ENCODE measurements around the gene ZBTB7B. TPM values are rescaled to one million over a fixed set of nuclear protein-coding genes. Genes with fewer than 3 reads are reported as not detected.
A peak's percentile ranks its signal among the peaks of the same experiment; 100 is the strongest.

The ZBTB7B gene
- total and polyA plus RNA-seq, 9 of the 15 experiments (the other 6 are each of a cell fraction or from before 2014, with no cell fraction given) = 0.04 to 46.5 (median 15.2) TPM

DNA sequence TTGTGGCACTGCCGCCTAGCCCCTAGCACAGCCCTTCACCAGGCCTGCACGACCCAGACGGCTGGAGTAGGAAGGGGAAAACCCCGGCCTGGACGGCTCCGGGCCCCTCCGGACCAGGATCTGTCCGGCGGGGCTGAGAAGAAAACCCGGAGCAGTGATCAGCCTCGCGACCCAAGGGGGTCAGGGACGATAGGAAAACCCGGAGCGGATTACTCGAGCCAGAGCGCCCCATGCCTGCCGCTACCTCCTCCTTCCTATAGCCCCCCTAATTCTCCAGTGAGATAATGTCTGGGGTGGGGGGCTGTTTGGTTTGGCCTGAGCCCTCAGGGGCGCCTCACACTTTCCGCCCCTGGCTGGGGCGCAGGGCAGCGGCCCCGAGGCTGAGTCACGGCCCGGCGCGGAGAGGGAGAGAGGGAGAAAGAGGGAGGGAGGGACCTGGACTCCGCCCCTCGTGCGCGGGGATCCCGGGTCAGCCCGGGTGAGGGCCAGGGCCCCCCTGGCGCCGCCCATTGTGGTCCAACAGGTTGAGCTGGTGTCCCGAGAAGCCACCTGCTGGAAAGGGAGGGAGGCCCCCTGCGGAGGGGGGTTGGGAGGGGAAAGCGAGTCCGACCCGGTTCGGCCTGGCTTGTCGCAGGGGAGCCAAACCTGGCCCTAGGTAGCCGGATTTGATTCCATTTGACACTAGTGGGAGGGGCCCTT is 1.7 kb upstream of the ZBTB7B start (continued):
- no peak; the same call in 1 of the 2 replicates for TF ChIP-seq GTF2F1 (IDR thresholded peaks at IDR 0.05; ENCODE audit: low read depth, low read length)
- no peak for TF ChIP-seq IRF2 (CRISPR knock-in tag; IDR thresholded peaks at IDR 0.05)
- TF ChIP-seq ZNF436 (CRISPR knock-in tag; IDR thresholded peaks at IDR 0.05) = 0 out of 2 replicates have a peak, but pooled peaks have one; percentile 23
- no peak for TF ChIP-seq SMAD2 (IDR thresholded peaks at IDR 0.05; ENCODE audit: low read depth, low read length)
- peak; percentile 73 for TF ChIP-seq HNRNPL (IDR thresholded peaks at IDR 0.05; ENCODE audit: low read depth, low read length)
- no peak for TF ChIP-seq ZNF282 (CRISPR knock-in tag; IDR thresholded peaks at IDR 0.05)
- TF ChIP-seq, protein P1, sequence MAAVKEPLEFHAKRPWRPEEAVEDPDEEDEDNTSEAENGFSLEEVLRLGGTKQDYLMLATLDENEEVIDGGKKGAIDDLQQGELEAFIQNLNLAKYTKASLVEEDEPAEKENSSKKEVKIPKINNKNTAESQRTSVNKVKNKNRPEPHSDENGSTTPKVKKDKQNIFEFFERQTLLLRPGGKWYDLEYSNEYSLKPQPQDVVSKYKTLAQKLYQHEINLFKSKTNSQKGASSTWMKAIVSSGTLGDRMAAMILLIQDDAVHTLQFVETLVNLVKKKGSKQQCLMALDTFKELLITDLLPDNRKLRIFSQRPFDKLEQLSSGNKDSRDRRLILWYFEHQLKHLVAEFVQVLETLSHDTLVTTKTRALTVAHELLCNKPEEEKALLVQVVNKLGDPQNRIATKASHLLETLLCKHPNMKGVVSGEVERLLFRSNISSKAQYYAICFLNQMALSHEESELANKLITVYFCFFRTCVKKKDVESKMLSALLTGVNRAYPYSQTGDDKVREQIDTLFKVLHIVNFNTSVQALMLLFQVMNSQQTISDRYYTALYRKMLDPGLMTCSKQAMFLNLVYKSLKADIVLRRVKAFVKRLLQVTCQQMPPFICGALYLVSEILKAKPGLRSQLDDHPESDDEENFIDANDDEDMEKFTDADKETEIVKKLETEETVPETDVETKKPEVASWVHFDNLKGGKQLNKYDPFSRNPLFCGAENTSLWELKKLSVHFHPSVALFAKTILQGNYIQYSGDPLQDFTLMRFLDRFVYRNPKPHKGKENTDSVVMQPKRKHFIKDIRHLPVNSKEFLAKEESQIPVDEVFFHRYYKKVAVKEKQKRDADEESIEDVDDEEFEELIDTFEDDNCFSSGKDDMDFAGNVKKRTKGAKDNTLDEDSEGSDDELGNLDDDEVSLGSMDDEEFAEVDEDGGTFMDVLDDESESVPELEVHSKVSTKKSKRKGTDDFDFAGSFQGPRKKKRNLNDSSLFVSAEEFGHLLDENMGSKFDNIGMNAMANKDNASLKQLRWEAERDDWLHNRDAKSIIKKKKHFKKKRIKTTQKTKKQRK (IDR thresholded peaks at IDR 0.05; ENCODE audit: borderline replicate concordance, low read depth, low read length) = no peak
- no peak for TF ChIP-seq NFIX (CRISPR knock-in tag; IDR thresholded peaks at IDR 0.05; ENCODE audit: low read depth)
- peak; percentile 22 to 86; a peak in 3 of 4 replicates for TF ChIP-seq UBTF (IDR thresholded peaks at IDR 0.05; ENCODE audit: borderline replicate concordance in 1 of 2, low read depth in 2 of 2, low read length in 2 of 2)
- TF ChIP-seq ILK (tag; IDR thresholded peaks at IDR 0.05; ENCODE audit: borderline replicate concordance, low read depth) = no peak
- TF ChIP-seq MAFG (tag; conservative IDR thresholded peaks at IDR 0.05) = peak; percentile 86
- TF ChIP-seq PTBP1 (IDR thresholded peaks at IDR 0.05; ENCODE audit: low read depth, low read length) = 0 out of 2 replicates have a peak, but pooled peaks have one; percentile 44
- no peak for TF ChIP-seq GATA2 (CRISPR knock-in tag; IDR thresholded peaks at IDR 0.05)
- TF ChIP-seq ARID4B (CRISPR knock-in tag; IDR thresholded peaks at IDR 0.05) = peak; percentile 83
- peak; percentile 67; the same call in 1 of the 2 replicates for TF ChIP-seq FOXP1 (CRISPR knock-in tag; IDR thresholded peaks at IDR 0.05)
- TF ChIP-seq RB1 (IDR thresholded peaks at IDR 0.05; ENCODE audit: low read depth) = peak; percentile 53
- TF ChIP-seq RNF2 (IDR thresholded peaks at IDR 0.05) = peak; percentile 95
- TF ChIP-seq GATAD2A (IDR thresholded peaks at IDR 0.05) = peak; percentile 77

Data from K562 (cell line).